Gastrocnemius medialis (tissue), 4 donors: ENCODE data around the gene ZNF487. TPM values are rescaled to one million over a fixed set of nuclear protein-coding genes. Genes with fewer than 3 reads are reported as not detected.
"Not testable (repeated sequence)": the region's sequence is repeated elsewhere in the genome, so short reads cannot be mapped to it uniquely, and the experiment has no call there.

Experiments used
- ATAC-seq, 2 donors: fragments of 150-250 bp; one replicate each; pipeline ENCODE4 v1.9.1; 2016
- DNase-seq, 2 donors: peaks; one replicate each; pipeline ENCODE4 v3.0.0-alpha.2; 2019
- H3K27ac ChIP-seq, 4 donors: fragments of 200-600 bp; sonication (generic); 1 replicate in 1 of 4; 2 replicates in 3 of 4; pipeline ENCODE4 v1.5.1; 2016 to 2018; ENCODE audit warnings: mild to moderate bottlenecking in 2 of 4, moderate library complexity in 1 of 4
- H3K27me3 ChIP-seq, 3 donors: fragments of 200-600 bp; sonication (generic) in 2 of 3; 1 replicate in 1 of 3; 2 replicates in 2 of 3; pipeline versions ENCODE4 v1.5.1 to v1.6.0; 2016 to 2019; ENCODE audit warnings: mild to moderate bottlenecking in 1 of 3, moderate library complexity in 1 of 3
- H3K36me3 ChIP-seq, 2 donors: fragments of 200-600 bp; sonication (generic) in 1 of 2; one replicate each; pipeline ENCODE4 v1.5.1; 2017 to 2018
- H3K4me1 ChIP-seq, 2 donors: fragments of 200-600 bp; sonication (generic) in 1 of 2; one replicate each; pipeline ENCODE4 v1.5.1; 2016 to 2017; ENCODE audit warnings: mild to moderate bottlenecking in 2 of 2
- H3K4me3 ChIP-seq, 4 donors: fragments of 200-600 bp; sonication (generic) in 3 of 4; 1 replicate in 1 of 4; 2 replicates in 3 of 4; pipeline ENCODE4 v1.5.1; 2016 to 2019; ENCODE audit warnings: mild to moderate bottlenecking in 2 of 4
- H3K9me3 ChIP-seq, 3 donors: fragments of 200-600 bp; sonication (generic) in 2 of 3; 1 replicate in 1 of 3; 2 replicates in 2 of 3; pipeline ENCODE4 v1.5.1; 2016 to 2019
- POLR2A ChIP-seq, 2 donors: fragments of 450-650 bp; IDR thresholded peaks; one replicate each; pipeline ENCODE4 v1.6.1; 2017; ENCODE audit warnings: antibody characterized with exemption in 2 of 2, mild to moderate bottlenecking in 2 of 2, moderate library complexity in 2 of 2
- in situ Hi-C, 4 donors: fragments of 200-750 bp; cut with MboI; loops; one replicate each; pipeline versions ENCODE4 v1.15.0 to v1.8.0; 2017; ENCODE audit warnings: low sequenced_read_pairs in 4 of 4
- intact Hi-C: fragments of 100-400 bp; cut with DNase I; formaldehyde crosslinking; loops from one replicate; pipeline ENCODE4 v1.15.1; 2023; ENCODE audit warnings: low total_unique reads
- total RNA-seq, 4 donors: library from RNA; depleted of rRNA; stranded (reverse); fragments of >200 nt; gene quantifications; one replicate each; pipeline versions ENCODE4 v1.1.0 to v1.2.3, GENCODE V29; 2016
- TF ChIP-seq, protein P1 (sequence below), 5 experiments: fragments of 450-650 bp in 3 of 5; fragments of 200-600 bp in 2 of 5; sonication (generic) in 2 of 5; IDR thresholded peaks in 4 of 5; conservative IDR thresholded peaks in 1 of 5; 1 replicate in 4 of 5; 2 replicates in 1 of 5; pipeline ENCODE4 v1.5.1; 2016 to 2019; ENCODE audit warnings: antibody characterized with exemption in 5 of 5, mild to moderate bottlenecking in 3 of 5, moderate library complexity in 3 of 5

ZNF487 gene
- total RNA-seq, 4 donors from 2014 or later: 0.80 to 2.4 (median 1.7) TPM

DNA sequence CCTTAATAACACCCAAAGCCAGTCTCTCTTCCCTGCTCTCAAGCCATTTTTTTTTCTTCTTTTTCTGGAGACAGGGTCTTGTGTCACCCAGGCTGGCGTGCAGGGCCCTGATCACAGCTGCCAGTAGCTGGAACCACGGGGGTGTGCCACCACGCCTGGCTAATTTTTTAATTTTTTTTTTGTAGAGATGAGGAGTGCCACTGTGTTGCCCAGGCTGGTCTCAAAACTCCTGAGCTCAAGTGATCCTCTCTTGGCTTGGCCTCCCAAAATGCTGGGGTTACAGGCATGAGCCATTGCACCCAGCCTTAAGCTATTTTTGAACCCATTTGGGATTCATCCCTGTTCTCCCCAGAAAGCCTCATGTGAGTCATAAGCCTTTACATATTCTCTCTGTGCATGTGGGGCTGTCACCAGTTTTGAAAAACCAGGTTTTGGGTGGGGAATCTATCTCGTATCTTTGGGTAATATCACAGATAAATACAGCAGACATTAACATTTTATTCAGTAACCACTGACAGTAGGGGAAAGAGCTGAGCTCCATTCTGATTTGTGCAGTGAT, 15.5 kb downstream of the ZNF487 start:
- TF ChIP-seq, protein P1, sequence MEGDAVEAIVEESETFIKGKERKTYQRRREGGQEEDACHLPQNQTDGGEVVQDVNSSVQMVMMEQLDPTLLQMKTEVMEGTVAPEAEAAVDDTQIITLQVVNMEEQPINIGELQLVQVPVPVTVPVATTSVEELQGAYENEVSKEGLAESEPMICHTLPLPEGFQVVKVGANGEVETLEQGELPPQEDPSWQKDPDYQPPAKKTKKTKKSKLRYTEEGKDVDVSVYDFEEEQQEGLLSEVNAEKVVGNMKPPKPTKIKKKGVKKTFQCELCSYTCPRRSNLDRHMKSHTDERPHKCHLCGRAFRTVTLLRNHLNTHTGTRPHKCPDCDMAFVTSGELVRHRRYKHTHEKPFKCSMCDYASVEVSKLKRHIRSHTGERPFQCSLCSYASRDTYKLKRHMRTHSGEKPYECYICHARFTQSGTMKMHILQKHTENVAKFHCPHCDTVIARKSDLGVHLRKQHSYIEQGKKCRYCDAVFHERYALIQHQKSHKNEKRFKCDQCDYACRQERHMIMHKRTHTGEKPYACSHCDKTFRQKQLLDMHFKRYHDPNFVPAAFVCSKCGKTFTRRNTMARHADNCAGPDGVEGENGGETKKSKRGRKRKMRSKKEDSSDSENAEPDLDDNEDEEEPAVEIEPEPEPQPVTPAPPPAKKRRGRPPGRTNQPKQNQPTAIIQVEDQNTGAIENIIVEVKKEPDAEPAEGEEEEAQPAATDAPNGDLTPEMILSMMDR (IDR thresholded peaks at IDR 0.05 in 4 of 5, conservative IDR thresholded peaks at IDR 0.05 in 1 of 5): no peak
- TF ChIP-seq POLR2A (IDR thresholded peaks at IDR 0.05): no peak
- Histone ChIP-seq H3K9me3 (no peaks in the 10 kb centered on the region), H3K4me1 (peaks cover 13% of the 10 kb centered on the region in 2 donors), H3K27me3 (no peaks in the 10 kb centered on the region), H3K4me3 (no peak overlapping the region), H3K27ac (no peak overlapping the region), H3K36me3 (no peaks in the 10 kb centered on the region)
- in situ Hi-C loops (loop anchor here in 1 of 4 donors (5.0 kb wide), 1 partner anchor 55 kb away; no protein-coding TSS in a partner anchor), intact Hi-C loops (no loop called here)
- DNase-seq (no peak), ATAC-seq (no peak)

GRCh38 chr10:43453266-43453831, 16.4 kb downstream of the ZNF487 start:
- Histone ChIP-seq H3K9me3 (no peaks in the 10 kb centered on the region), H3K27me3 (no peaks in the 10 kb centered on the region), H3K27ac (no peak overlapping the region), H3K36me3 (no peaks in the 10 kb centered on the region), H3K4me1 (peaks cover 13% of the 10 kb centered on the region in 2 donors), H3K4me3 (no peak overlapping the region)
- intact Hi-C loops: no loop called here
- DNase-seq: no peak
- no peak for ATAC-seq
- TF ChIP-seq POLR2A (IDR thresholded peaks at IDR 0.05): no peak
- TF ChIP-seq, protein P1 (IDR thresholded peaks at IDR 0.05 in 4 of 5, conservative IDR thresholded peaks at IDR 0.05 in 1 of 5): no peak
- in situ Hi-C loops: loop anchor here in 1 of 4 donors (5.0 kb wide), 1 partner anchor 56 kb away; no protein-coding TSS in a partner anchor

GRCh38 chr10:43454025-43454424, 17.1 kb downstream of the ZNF487 start:
- intact Hi-C loops, H3K9me3 ChIP-seq, H3K36me3 ChIP-seq, H3K4me3 ChIP-seq, H3K27me3 ChIP-seq, DNase-seq, ATAC-seq: not testable (repeated sequence)
- in situ Hi-C loops: loop anchor here in 1 of 4 donors (5.0 kb wide), 1 partner anchor 57 kb away; no protein-coding TSS in a partner anchor
- H3K27ac ChIP-seq: peak overlapping the region in 3 of 4 donors; percentile 82 to 91 (median 89)
- peaks cover 13% of the 10 kb centered on the region in 2 donors for H3K4me1 ChIP-seq

DNA sequence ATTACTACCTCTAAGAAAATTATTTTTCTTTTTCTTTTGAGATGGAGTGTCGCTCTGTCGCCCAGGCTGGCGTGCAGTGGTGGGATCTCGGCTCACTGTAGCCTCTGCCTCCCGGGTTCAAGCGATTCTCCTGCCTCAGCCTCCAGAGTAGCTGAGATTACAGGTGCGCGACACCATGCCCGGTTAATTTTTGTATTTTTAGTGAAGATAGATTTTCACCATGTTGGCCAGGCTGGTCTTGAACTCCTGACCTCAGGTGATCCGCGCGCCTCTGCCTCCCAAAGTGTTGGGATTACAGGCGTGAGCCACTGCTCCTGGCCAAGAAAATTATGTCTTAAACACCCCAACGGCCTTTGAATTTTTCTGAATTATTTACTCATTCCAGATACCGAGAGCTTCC, 19.6 kb downstream of the ZNF487 start:
- in situ Hi-C loops, H3K27me3 ChIP-seq: not testable (repeated sequence)

GRCh38 chr10:43458227-43458626, 21.3 kb downstream of the ZNF487 start:
- DNase-seq (no peak), ATAC-seq (no peak)
- Histone ChIP-seq H3K36me3 (no peaks in the 10 kb centered on the region), H3K27me3 (no peaks in the 10 kb centered on the region), H3K9me3 (no peaks in the 10 kb centered on the region), H3K4me3 (no peak overlapping the region), H3K4me1 (peaks cover 13% of the 10 kb centered on the region in 2 donors), H3K27ac (no peak overlapping the region)
- no peak for TF ChIP-seq POLR2A (IDR thresholded peaks at IDR 0.05)
- TF ChIP-seq, protein P1 (IDR thresholded peaks at IDR 0.05 in 4 of 5, conservative IDR thresholded peaks at IDR 0.05 in 1 of 5): no peak
- intact Hi-C loops: no loop called here
- in situ Hi-C loops: no loop called here

More for the DNA sequence above, 19.6 kb downstream of the ZNF487 start:
- H3K9me3 ChIP-seq, ATAC-seq, H3K36me3 ChIP-seq, DNase-seq, intact Hi-C loops: not testable (repeated sequence)
- peak overlapping the region in 2 of 4 donors; percentile 62 to 74 for H3K4me3 ChIP-seq
- peak overlapping the region; percentile 79 to 91 (median 86) for H3K27ac ChIP-seq
- H3K4me1 ChIP-seq: peaks cover 13% of the 10 kb centered on the region in 2 donors
